Endothelial cell of umbilical vein (primary cell): Measurements from ENCODE around the gene OASL. TPM values are rescaled to one million over a fixed set of nuclear protein-coding genes. Genes with fewer than 3 reads are reported as not detected.
A peak's percentile ranks its signal among the peaks of the same experiment; 100 is the strongest.

Experiments
- BruUV-seq: library from RNA; stranded (reverse); fragments of 400-500 nt; replicated peaks from 2 replicates; lab custom pipeline; 2021; lab: Mats Ljungman, UMichigan
- CTCF ChIA-PET: fragments of 300-600, 350-600 bp; sonication (Branson Sonifier 250); formaldehyde crosslinking; loops from one replicate; lab custom pipeline; 2021; ENCODE audit warnings: antibody characterized with exemption, inconsistent platforms; lab: Charles Lee
- POLR2A ChIA-PET: fragments of 300-600, 350-600 bp; sonication (Branson Sonifier 250); formaldehyde crosslinking; loops from one replicate; lab custom pipeline; 2021; ENCODE audit warnings: antibody characterized with exemption, inconsistent platforms; lab: Charles Lee
- DNase-seq: peaks from one replicate; pipeline ENCODE4 v3.0.0-alpha.2; 2011; ENCODE audit warnings: low read depth, low spot score
- FAIRE-seq: peaks from 2 replicates; lab custom pipeline; 2011; peaks lifted over from hg19 to GRCh38; lab: Jason Lieb, UNC
- H2AFZ ChIP-seq: 2 replicates; pipeline ENCODE4 v1.6.0; 2012; ENCODE audit warnings: low read depth, low read length, control low read depth, inconsistent platforms
- H3K27ac ChIP-seq: 2 replicates; pipeline ENCODE4 v1.5.1; 2011; ENCODE audit warnings: low read depth, mild to moderate bottlenecking, control low read depth, low read length, moderate library complexity; ENCODE audit not compliant: insufficient read depth
- H3K27me3 ChIP-seq, 2 experiments: 2 replicates each; pipeline versions ENCODE4 v1.6.0 to v1.6.1; 2011; ENCODE audit warnings: low read length in 2 of 2, mixed read lengths in 1 of 2; ENCODE audit not compliant: control insufficient read depth in 2 of 2, insufficient read depth in 2 of 2
- H3K36me3 ChIP-seq, 2 experiments: 2 replicates in 1 of 2; 3 replicates in 1 of 2; pipeline ENCODE4 v1.5.1; 2011; ENCODE audit warnings: low read length in 2 of 2, mild to moderate bottlenecking in 1 of 2, moderate library complexity in 1 of 2; ENCODE audit not compliant: control insufficient read depth in 2 of 2, insufficient read depth in 2 of 2; ENCODE audit errors: extremely low read depth in 1 of 2
- H3K4me1 ChIP-seq: 3 replicates; pipeline ENCODE4 v1.5.1; 2011; ENCODE audit warnings: mild to moderate bottlenecking, low read length; ENCODE audit not compliant: control insufficient read depth, insufficient read depth; ENCODE audit errors: extremely low read depth
- H3K4me2 ChIP-seq: 2 replicates; pipeline ENCODE4 v1.6.1; 2011; ENCODE audit warnings: low read length, control low read depth, mixed read lengths; ENCODE audit not compliant: insufficient read depth
- H3K4me3 ChIP-seq, 3 experiments: fragments of 200-600 bp in 1 of 3; sonication (generic), shearing (Covaris generic) in 1 of 3; replicated peaks in 1 of 3; 2 replicates each; pipeline ENCODE4 v1.5.1; 2011 to 2016; ENCODE audit warnings: control low read depth in 3 of 3, low read length in 3 of 3, mild to moderate bottlenecking in 2 of 3, inconsistent platforms in 1 of 3, low read depth in 1 of 3, moderate library complexity in 1 of 3; ENCODE audit not compliant: insufficient read depth in 1 of 3
- H3K79me2 ChIP-seq: 2 replicates; pipeline ENCODE4 v1.6.0; 2012; ENCODE audit warnings: low read length, inconsistent platforms; ENCODE audit not compliant: control insufficient read depth, insufficient read depth
- H3K9ac ChIP-seq: replicated peaks from 2 replicates; pipeline ENCODE3; 2011; ENCODE audit warnings: low read length, control low read depth; ENCODE audit not compliant: insufficient read depth; ENCODE audit errors: extremely low read depth
- H3K9me1 ChIP-seq: replicated peaks from 3 replicates; pipeline ENCODE4 v1.6.0; 2011; ENCODE audit warnings: mild to moderate bottlenecking, low read length; ENCODE audit not compliant: control insufficient read depth, insufficient read depth; ENCODE audit errors: extremely low read depth
- H3K9me3 ChIP-seq: replicated peaks from 2 replicates; pipeline ENCODE4 v1.5.1; 2012; ENCODE audit warnings: low read length, inconsistent platforms; ENCODE audit not compliant: control insufficient read depth, insufficient read depth
- H4K20me1 ChIP-seq: replicated peaks from 2 replicates; pipeline ENCODE3; 2011; ENCODE audit warnings: mild to moderate bottlenecking, low read length; ENCODE audit not compliant: control insufficient read depth, insufficient read depth; ENCODE audit errors: extremely low read depth
- CTCF ChIP-seq, 2 donors: IDR thresholded peaks; 1 replicate in 1 of 2; 2 replicates in 1 of 2; pipeline ENCODE4 v1.5.1; 2011; ENCODE audit warnings: low read length in 2 of 2, mild to moderate bottlenecking in 2 of 2, moderate library complexity in 2 of 2, control low read depth in 1 of 2, inconsistent platforms in 1 of 2, low read depth in 1 of 2; ENCODE audit not compliant: insufficient read depth in 1 of 2; ENCODE audit errors: extremely low read depth in 1 of 2
- EZH2 ChIP-seq: IDR thresholded peaks from 2 replicates; pipeline ENCODE4 v1.6.1; 2012; ENCODE audit warnings: borderline replicate concordance, low read depth, mild to moderate bottlenecking, moderate library complexity, low read length, inconsistent platforms; ENCODE audit not compliant: severe bottlenecking
- FOS ChIP-seq: IDR thresholded peaks from 2 replicates; pipeline ENCODE4 v1.6.1; 2011; ENCODE audit warnings: mild to moderate bottlenecking, low read length, moderate library complexity, borderline replicate concordance; ENCODE audit not compliant: insufficient read depth
- GATA2 ChIP-seq: IDR thresholded peaks from 2 replicates; pipeline ENCODE4 v1.7.0; 2011; ENCODE audit warnings: low read depth, mild to moderate bottlenecking, moderate library complexity, mixed read lengths, low read length; ENCODE audit not compliant: insufficient read length, insufficient read depth
- JUN ChIP-seq: IDR thresholded peaks from 2 replicates; pipeline ENCODE4 v1.6.1; 2011; ENCODE audit warnings: borderline replicate concordance, low read depth; ENCODE audit not compliant: insufficient read length, insufficient read depth
- MAX ChIP-seq: IDR thresholded peaks from 2 replicates; pipeline ENCODE4 v1.6.1; 2011; ENCODE audit not compliant: insufficient read depth, insufficient read length
- MYC ChIP-seq: IDR thresholded peaks from one replicate; pipeline ENCODE4 v1.6.1; 2011; ENCODE audit warnings: mild to moderate bottlenecking, low read depth, low read length
- POLR2A ChIP-seq: IDR thresholded peaks from 2 replicates; pipeline ENCODE4 v1.6.1; 2012; ENCODE audit warnings: low read depth, mild to moderate bottlenecking, control low read depth, low read length
- POLR2AphosphoS5 ChIP-seq: IDR thresholded peaks from 2 replicates; pipeline ENCODE4 v1.6.1; 2012; ENCODE audit warnings: low read depth, mild to moderate bottlenecking, control low read depth, low read length, moderate library complexity; ENCODE audit not compliant: insufficient read depth
- dilution Hi-C: fragments of 300-500 bp; cut with MboI; formaldehyde crosslinking; loops from one replicate; pipeline ENCODE4 v1.15.0; 2019; ENCODE audit warnings: low sequenced_read_pairs; ENCODE audit not compliant: extremely low pct_ligation_motif_present
- intact Hi-C: fragments of 100-400 bp; cut with micrococcal nuclease; formaldehyde crosslinking; loops from one replicate; pipeline ENCODE4 v1.10.0; 2022
- polyA plus RNA-seq, 4 experiments: library from polyadenylated mRNA; depleted of rRNA in 3 of 4; stranded (reverse) in 3 of 4; unstranded in 1 of 4; fragments of >200 nt; gene quantifications; 2 replicates each; pipeline versions ENCODE4 v1.2.1 to v1.2.3, GENCODE V29; 2011 to 2012; ENCODE audit warnings: missing spikeins in 1 of 4
- total RNA-seq: library from RNA; stranded (reverse); gene quantifications from 2 replicates; pipeline ENCODE4 v1.2.3, GENCODE V29; 2021

OASL gene
- total and polyA plus RNA-seq, 2 donors (not counting 3 experiments of a cell fraction or from before 2014, with no cell fraction given): 0.17 to 0.33 TPM

GRCh38 chr12:121009741-121010140, 29.3 kb downstream of the OASL start:
- no peaks in the 10 kb centered on the region for H3K4me1 ChIP-seq
- no peak overlapping the region for H3K27ac ChIP-seq
- intact Hi-C loops: no loop called here
- H3K9me3 ChIP-seq: no peaks in the 10 kb centered on the region
- H3K79me2 ChIP-seq: no peaks in the 10 kb centered on the region
- POLR2A ChIA-PET: no interaction called here
- no peak overlapping the region for H3K9ac ChIP-seq
- no TSS peak for BruUV-seq
- no peak overlapping the region for H3K4me3 ChIP-seq
- no peak overlapping the region for H2AFZ ChIP-seq
- no peak for TF ChIP-seq JUN
- TF ChIP-seq CTCF (IDR thresholded peaks at IDR 0.05; ENCODE audit: extremely low read depth in 1 of 2, insufficient read depth in 1 of 2, low read depth in 1 of 2, low read length in 2 of 2): peak in 1 of 2 donors; percentile 3
- CTCF ChIA-PET: interaction anchor here (0.8 to 1.2 kb wide), 3 partner anchors 38 to 427 kb away, joined by 3 to 4 read pairs (median 4); no protein-coding TSS in a partner anchor
- no peaks in the 10 kb centered on the region for H3K27me3 ChIP-seq
- peaks cover 3 to 24% of the 10 kb centered on the region in 2 experiments for H3K36me3 ChIP-seq
- H4K20me1 ChIP-seq: no peaks in the 10 kb centered on the region
- H3K4me2 ChIP-seq: no peak overlapping the region
- no peak for FAIRE-seq
- no peak for DNase-seq
- dilution Hi-C loops: no loop called here
- H3K9me1 ChIP-seq: no peaks in the 10 kb centered on the region

- CTCF ChIA-PET: no interaction called here
- no TSS peak for BruUV-seq
- dilution Hi-C loops: no loop called here
These were observed 30.5 kb downstream of the OASL start for GRCh38 chr12:121008347-121009098.

More at GRCh38 chr12:121008347-121009098, 30.5 kb downstream of the OASL start:
- Histone ChIP-seq H3K4me3 (no peak overlapping the region), H4K20me1 (no peaks in the 10 kb centered on the region), H3K27ac (no peak overlapping the region), H3K9me3 (no peaks in the 10 kb centered on the region), H3K9ac (no peak overlapping the region), H3K4me2 (no peak overlapping the region), H2AFZ (no peak overlapping the region), H3K36me3 (peaks cover 3 to 34% of the 10 kb centered on the region in 2 experiments), H3K9me1 (no peaks in the 10 kb centered on the region), H3K4me1 (no peaks in the 10 kb centered on the region), H3K27me3 (no peaks in the 10 kb centered on the region), H3K79me2 (no peaks in the 10 kb centered on the region)
- no peak for FAIRE-seq
- intact Hi-C loops: no loop called here
- POLR2A ChIA-PET: interaction anchor here (0.7 kb wide), 1 partner anchor 215 kb away, joined by 4 read pairs; no protein-coding TSS in a partner anchor
- DNase-seq: no peak
- TF ChIP-seq MYC (no peak), MAX (no peak), POLR2A (no peak), GATA2 (no peak), FOS (no peak), POLR2AphosphoS5 (no peak), EZH2 (no peak)
